GM12892 (cell line): Measurements from ENCODE around the gene SLC12A4.

Experiments used
- POLR2A ChIP-seq: IDR thresholded peaks from 2 replicates; pipeline ENCODE4 v1.6.1; 2011; ENCODE audit warnings: low read depth, low read length, control low read depth
- POLR2AphosphoS5 ChIP-seq: IDR thresholded peaks from 2 replicates; pipeline ENCODE4 v1.6.1; 2011; ENCODE audit warnings: low read depth, low read length, control low read depth

DNA sequence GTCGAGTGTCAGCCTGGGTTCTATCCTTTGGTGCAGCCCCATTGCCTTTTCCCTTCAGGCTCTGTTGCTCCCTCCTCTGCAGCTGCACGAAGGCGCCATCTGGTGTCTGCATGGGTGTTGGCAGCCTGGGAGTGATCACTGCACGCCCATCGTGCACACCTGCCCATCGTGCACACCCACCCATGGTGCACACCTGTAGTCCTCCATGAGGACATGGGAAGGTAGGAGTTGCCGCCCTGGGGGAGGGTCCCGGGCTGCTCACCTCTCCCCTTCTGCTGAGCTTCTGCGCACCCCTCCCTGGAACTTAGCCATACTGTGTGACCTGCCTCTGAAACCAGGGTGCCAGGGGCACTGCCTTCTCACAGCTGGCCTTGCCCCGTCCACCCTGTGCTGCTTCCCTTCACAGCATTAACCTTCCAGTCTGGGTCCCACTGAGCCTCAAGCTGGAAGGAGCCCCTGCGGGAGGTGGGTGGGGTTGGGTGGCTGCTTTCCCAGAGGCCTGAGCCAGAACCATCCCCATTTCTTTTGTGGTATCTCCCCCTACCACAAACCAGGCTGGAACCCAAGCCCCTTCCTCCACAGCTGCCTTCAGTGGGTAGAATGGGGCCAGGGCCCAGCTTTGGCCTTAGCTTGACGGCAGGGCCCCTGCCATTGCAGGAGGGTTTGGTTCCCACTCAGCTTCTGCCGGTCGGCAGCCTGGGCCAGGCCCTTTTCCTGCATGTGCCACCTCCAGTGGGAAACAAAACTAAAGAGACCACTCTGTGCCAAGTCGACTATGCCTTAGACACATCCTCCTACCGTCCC lies 39.7 kb downstream of the SLC12A4 start:
- TF ChIP-seq POLR2A, result no peak
- peak; percentile 55 for TF ChIP-seq POLR2AphosphoS5
